ENCODE data around the gene ASIC2. TPM values are rescaled to one million over a fixed set of nuclear protein-coding genes. Genes with fewer than 3 reads are reported as not detected.

Gene ASIC2
- total RNA-seq, 4 donors from 2014 or later: 0.48 TPM; not detected in 3

- no peak for TF ChIP-seq CTCF (IDR thresholded peaks at IDR 0.05)
- DNase-seq (ENCODE audit: low spot score) (no peak), ATAC-seq (ENCODE audit: low FRiP score) (no peak)
Observed at GRCh38 chr17:33090806-33091205, 202.3 kb downstream of the ASIC2 start.

GRCh38 chr17:33086878-33087277 lies 206.2 kb downstream of the ASIC2 start:
- no peak for ATAC-seq (ENCODE audit: low FRiP score)
- no peak for TF ChIP-seq CTCF (IDR thresholded peaks at IDR 0.05)
- DNase-seq (ENCODE audit: low spot score): no peak

- TF ChIP-seq CTCF (IDR thresholded peaks at IDR 0.05): no peak
- no peak for ATAC-seq (ENCODE audit: low FRiP score)
- no peak for DNase-seq (ENCODE audit: low spot score)
Observed at GRCh38 chr17:33086041-33086440, 207.1 kb downstream of the ASIC2 start.

GRCh38 chr17:33085256-33085655 lies 207.8 kb downstream of the ASIC2 start:
- no peak for DNase-seq (ENCODE audit: low spot score)
- no peak for TF ChIP-seq CTCF (IDR thresholded peaks at IDR 0.05)
- ATAC-seq (ENCODE audit: low FRiP score): no peak

GRCh38 chr17:33084755-33085154 lies 208.3 kb downstream of the ASIC2 start:
- TF ChIP-seq CTCF (IDR thresholded peaks at IDR 0.05): no peak
- ATAC-seq (ENCODE audit: low FRiP score) (no peak), DNase-seq (ENCODE audit: low spot score) (no peak)

GRCh38 chr17:33082529-33083173 lies 210.4 kb downstream of the ASIC2 start:
- no peak for TF ChIP-seq CTCF (IDR thresholded peaks at IDR 0.05)
- no peak for ATAC-seq (ENCODE audit: low FRiP score)
- DNase-seq (ENCODE audit: low spot score): no peak

GRCh38 chr17:33080091-33080490 lies 213.0 kb downstream of the ASIC2 start:
- no peak for ATAC-seq (ENCODE audit: low FRiP score)
- no peak for DNase-seq (ENCODE audit: low spot score)
- no peak for TF ChIP-seq CTCF (IDR thresholded peaks at IDR 0.05)

Measured in omental fat pad (tissue), 4 donors.